NCI-H82 treated with DMSO at 0.1 percent for 48 hours (cell line): ENCODE measurements around the gene ABI3BP.

Experiments used
- DNase-seq: peaks from one replicate; lab custom pipeline; 2025; ENCODE audit not compliant: unreplicated experiment; lab: John Stamatoyannopoulos, UW

The ABI3BP gene

GRCh38 chr3:100780071-100780622 lies 213.1 kb downstream of the ABI3BP start:
- DNase-seq = no peak

DNA sequence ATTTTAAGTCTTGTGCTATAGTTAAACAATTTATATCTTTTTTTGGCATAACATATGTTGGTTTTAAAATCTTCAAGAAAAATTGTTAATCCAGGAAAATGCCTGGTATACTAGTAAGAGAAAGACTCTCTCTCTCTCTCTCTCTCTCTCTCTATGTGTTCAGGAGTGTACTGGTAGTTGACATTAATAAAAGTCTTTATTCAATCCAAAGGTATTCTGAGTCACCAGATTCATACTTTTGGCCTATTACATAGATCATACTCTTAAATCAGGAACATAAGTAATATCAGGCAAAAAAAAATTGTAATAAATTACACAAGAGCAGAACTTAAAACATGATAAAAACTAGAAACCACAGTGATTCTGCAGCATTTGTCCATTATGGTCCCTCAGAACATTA lies 213.7 kb downstream of the ABI3BP start:
- no peak for DNase-seq

- no peak for DNase-seq
These were observed 215.9 kb downstream of the ABI3BP start for GRCh38 chr3:100777271-100777670.

- no peak for DNase-seq
These were observed 216.5 kb downstream of the ABI3BP start for GRCh38 chr3:100776746-100777145.

GRCh38 chr3:100776097-100776729 lies 217.0 kb downstream of the ABI3BP start:
- no peak for DNase-seq

GRCh38 chr3:100775669-100776068 lies 217.6 kb downstream of the ABI3BP start:
- DNase-seq = no peak

- DNase-seq = no peak
These were observed 218.0 kb downstream of the ABI3BP start for GRCh38 chr3:100775226-100775625.

DNA sequence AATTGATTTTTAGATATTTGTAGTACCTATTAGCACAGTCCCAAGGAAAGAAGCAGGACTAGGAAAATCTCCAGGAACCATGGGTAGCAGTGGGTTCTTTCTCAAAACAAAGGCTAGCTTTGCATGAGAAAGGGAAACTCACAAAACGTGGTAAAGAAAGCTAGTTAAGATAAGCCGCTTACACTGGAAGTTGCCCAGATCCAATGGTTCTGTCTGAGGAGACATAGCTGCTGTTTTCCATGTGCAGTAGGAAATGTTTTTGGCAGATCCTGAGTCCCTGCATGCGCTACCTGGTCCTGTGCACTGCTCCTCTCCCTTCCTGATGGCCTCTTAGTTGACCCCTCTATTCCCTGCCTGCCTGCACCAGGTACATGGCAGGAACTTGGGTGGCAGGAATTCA lies 223.5 kb downstream of the ABI3BP start:
- DNase-seq = no peak

DNA sequence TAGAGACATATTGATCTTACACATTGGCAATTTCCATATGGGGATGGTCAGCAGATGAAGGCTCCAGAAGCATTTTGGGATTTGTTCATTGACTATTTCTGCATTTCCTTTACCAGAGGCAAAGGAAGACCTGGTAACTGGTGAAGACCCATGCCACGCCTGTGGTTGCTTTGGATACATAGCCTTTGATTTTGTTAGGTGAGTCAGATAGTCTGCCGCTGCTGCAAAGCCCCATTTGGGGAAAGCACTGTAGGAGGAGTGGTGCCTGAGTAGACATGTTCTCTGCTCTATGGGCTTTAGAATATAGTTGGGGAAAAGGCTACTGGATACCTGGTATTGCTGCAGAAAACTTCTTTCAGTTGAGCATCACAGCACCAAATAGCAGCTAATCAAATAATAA lies 227.2 kb downstream of the ABI3BP start:
- DNase-seq = no peak

DNA sequence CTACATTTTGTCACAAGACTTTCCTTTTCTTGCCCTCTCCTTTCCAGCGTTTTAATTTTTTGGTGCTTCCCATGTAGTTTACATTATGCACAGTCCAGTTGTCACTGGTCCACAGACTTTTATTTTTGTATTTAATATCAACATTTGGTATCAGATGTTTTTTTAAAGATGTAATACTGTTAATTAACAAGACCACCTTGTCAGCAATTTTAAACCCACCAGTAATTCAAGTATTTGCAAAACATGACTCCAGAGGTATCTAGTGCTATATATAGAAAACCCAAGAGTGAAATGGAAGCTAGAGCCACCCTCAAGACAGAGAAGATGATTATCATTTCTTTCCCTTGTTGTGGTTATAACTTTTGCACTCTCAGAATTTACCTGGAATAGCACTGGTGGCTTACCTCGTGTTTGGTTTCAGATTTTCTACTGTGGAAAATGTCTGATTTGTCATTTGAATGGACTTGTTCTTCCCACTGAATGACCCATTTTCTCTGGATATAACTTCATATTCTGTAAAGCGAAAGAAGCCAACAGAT lies 227.7 kb downstream of the ABI3BP start:
- no peak for DNase-seq

- DNase-seq = no peak
These were observed 231.3 kb downstream of the ABI3BP start for GRCh38 chr3:100761951-100762350.

DNA sequence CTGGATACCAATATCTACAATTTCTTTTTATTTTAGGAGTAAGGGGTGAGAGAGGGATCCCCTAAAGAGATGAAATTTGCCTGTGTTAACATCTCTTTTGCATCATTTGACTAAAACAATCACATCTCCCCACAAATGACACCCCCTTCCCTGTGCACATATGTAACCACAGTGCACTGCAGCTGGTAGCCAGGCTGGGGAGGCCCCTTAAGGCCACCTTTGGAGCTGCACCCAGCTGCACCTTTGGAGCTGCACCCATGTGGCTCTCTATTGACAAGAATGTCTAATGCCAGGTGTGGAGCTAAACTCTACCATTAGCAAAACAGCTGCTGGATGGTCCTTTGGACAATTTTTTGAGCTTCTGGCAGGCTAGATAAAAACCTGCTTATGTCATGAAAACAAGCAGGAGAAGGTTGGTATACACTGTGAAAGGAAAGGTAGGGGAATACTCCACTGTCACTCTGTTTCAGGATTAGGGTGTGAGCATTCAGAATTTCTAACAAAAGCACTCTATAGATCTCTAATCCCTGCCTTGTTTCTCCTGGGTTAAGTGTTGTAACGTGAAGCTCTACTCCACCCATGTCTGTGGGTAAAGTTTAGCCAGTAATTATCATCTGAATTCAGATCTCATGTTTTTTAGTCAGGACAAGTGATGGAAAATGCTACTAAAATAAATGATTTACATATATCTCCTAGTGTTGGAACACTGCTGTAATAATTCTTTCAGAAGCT lies 231.8 kb downstream of the ABI3BP start:
- no peak for DNase-seq

DNA sequence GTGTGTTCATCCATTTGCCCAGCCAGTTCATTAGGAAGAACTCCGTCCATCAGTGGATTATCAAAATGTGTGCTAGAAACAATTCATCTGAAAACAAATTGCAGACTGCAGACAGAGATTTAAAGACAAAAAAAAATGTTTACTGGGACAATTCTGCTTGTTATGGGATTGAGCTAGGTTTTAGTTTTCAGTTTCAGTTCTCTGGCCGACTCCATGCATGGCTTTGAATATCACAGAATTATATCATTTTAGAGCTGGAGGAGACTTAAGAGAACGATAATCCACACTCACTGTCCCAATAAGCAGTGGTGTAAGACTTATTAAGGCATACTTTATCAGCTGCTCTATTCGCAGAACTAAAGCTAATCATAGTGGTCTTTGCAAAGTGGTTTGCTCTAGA lies 232.8 kb downstream of the ABI3BP start:
- no peak for DNase-seq

DNA sequence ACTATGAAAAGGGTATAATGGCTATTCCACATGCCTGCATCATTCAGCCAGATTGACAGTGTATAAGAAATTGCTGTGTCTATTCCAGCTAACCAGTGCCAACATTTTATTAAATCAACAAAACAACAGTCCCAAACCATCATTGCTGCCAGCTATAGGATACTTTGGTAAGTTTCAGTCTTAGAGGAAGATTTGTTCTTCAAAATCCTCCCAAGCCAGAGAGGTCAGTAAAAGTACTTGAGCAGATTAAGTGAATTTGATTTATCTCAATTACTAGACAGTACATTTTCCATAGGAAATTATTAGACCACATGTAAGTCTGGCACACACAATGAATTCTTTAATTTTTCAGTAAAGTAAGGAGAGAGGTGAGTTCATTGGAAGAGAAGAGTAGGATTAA lies 233.3 kb downstream of the ABI3BP start:
- peak; percentile 17 for DNase-seq

GRCh38 chr3:100759159-100759558 lies 234.1 kb downstream of the ABI3BP start:
- DNase-seq = peak; percentile 45

- no peak for DNase-seq
These were observed 236.8 kb downstream of the ABI3BP start for GRCh38 chr3:100756441-100756840.

DNA sequence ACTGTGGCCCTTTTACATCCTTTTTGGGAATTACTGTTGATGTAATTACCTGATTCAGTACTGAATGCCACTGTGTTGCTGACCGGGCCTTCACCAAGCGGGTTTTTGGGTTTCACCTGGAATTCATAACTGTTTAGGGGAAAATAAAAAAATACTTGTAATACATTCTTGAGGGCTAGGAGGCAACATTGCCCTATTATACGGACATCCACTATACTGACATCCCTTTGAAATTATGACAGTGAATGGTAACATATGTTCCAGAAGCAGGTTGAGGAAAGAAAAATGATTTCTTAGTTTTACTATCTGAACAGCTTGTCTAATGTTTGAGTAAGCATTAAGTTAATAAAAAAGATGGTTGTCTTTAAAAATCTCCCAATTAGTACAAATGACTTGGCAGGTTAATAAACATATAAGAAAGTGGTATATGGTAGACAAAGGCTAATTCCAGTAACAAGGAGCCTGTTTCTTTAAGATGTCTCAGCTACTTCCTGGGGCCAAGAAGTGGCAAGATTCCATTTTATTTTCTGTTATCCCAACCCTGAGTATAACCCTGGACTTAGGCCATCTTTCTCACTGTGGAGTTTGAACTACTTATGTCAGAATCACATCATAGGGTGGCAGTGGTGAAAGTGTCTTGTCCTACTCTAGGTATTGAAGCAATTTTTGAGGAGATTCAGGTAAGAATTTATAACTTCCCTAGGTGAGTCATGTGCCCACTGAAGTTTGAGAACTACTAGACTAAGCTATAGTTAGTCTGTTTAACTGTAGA lies 238.5 kb downstream of the ABI3BP start:
- DNase-seq = no peak

DNA sequence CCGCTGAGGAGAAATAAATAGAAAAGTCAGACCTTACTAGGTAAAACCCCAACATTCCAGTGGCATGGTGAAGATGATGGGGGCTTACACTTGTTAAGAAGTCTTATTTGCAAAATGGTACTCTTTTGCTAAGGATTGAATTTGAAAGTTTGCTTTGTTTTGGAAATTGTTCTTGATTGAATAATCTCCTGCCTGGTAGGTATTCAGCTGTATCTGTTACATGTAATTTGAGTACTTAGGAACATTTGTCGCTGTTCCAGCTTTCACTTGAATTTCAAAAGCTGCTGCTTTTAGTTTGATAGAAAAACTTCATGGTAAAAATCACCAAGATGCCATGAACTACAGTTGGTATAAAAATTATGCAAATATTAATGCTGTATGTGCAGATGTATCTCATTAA lies 239.4 kb downstream of the ABI3BP start:
- no peak for DNase-seq

DNA sequence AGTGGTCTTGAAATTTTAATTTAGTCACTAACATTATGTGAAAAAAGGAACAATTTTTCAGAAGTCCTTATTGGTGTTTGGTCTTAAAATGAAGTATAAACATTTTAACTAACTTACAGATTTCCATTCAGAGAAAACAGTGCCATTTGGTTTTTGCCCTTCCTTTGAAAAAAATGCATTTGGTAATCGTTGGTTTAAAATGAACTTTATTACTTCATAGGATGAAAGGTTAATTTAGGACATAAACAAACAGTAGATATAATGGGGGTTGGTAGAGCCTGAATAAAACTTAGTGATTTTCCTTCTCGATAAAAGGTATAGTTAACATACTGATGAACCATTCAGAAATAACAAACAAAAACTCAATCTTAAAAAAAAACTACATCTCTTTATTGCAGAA lies 244.3 kb downstream of the ABI3BP start:
- DNase-seq = no peak

- no peak for DNase-seq
These were observed 245.0 kb downstream of the ABI3BP start for GRCh38 chr3:100748220-100748619.

GRCh38 chr3:100746092-100746491 lies 247.1 kb downstream of the ABI3BP start:
- DNase-seq = no peak

GRCh38 chr3:100745617-100746016 lies 247.6 kb downstream of the ABI3BP start:
- DNase-seq = no peak
